Mucosa of stomach (tissue), 1 donor: ENCODE data around the gene RASL11B.

Experiments
- H3K27me3 ChIP-seq: one replicate; pipeline ENCODE4 v1.7.0; 2013; ENCODE audit warnings: mild to moderate bottlenecking, low read length; ENCODE audit not compliant: control insufficient read depth, insufficient read depth
- H3K36me3 ChIP-seq: one replicate; pipeline ENCODE4 v1.7.0; 2013; ENCODE audit warnings: low read length; ENCODE audit not compliant: control insufficient read depth, insufficient read depth
- H3K4me1 ChIP-seq: one replicate; pipeline ENCODE4 v1.7.0; 2013; ENCODE audit warnings: mild to moderate bottlenecking, low read length; ENCODE audit not compliant: control insufficient read depth, insufficient read depth
- H3K4me3 ChIP-seq: one replicate; pipeline ENCODE4 v1.7.0; 2013; ENCODE audit warnings: low read length
- H3K9ac ChIP-seq: one replicate; pipeline ENCODE4 v1.7.0; 2013; ENCODE audit warnings: mild to moderate bottlenecking, low read length, moderate library complexity
- H3K9me3 ChIP-seq: one replicate; pipeline ENCODE4 v1.7.0; 2013; ENCODE audit warnings: mild to moderate bottlenecking, low read length, moderate library complexity; ENCODE audit not compliant: control insufficient read depth
- donor health status: Pancreatic carcinoma.

The RASL11B gene

DNA sequence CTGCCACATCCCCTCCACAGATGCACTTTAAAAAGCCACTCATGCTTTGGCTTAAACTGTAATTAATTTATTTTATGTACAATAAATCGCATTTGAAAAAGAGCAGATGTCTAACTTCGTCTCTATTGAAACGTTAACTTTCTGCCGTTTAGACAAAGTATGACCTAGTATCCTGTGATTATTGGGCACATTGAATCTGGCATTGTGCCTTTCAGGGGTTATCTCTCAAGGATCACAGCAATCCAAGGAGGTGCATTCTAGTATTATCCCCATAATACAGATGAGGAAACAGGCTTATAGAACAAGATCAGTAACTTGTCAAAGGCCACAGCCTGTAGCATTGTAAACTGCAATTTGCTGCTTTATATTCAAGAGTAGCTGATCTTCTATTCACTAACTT is 4.6 kb downstream of the RASL11B start:
- no peaks in the 10 kb centered on the region for H3K36me3 ChIP-seq
- H3K4me1 ChIP-seq, result peaks cover 24% of the 10 kb centered on the region
- H3K27me3 ChIP-seq, result no peaks in the 10 kb centered on the region
- H3K4me3 ChIP-seq, result no peak overlapping the region
- H3K9me3 ChIP-seq, result no peaks in the 10 kb centered on the region
- H3K9ac ChIP-seq, result no peak overlapping the region

DNA sequence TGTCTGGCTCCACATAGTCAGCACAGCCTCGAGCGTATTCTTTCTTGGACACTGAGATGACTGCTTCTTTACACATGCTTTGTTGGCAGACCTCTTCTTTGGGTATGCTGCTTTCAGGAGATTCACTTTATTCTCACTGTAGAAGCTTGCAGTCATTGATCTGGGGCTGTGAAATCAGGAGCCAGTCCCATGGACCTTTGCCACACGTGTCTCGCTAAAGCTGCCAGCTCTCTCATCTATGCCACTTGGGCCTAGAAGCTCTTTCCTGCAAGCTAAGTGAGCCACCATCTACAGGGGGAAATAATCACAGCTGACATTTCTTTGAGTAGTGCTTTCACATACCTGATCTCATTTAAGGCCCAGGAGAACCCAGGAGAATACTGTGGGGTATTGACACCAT is 5.0 kb downstream of the RASL11B start:
- H3K9ac ChIP-seq, result no peak overlapping the region
- H3K4me1 ChIP-seq, result peaks cover 24% of the 10 kb centered on the region
- no peaks in the 10 kb centered on the region for H3K9me3 ChIP-seq
- H3K4me3 ChIP-seq, result no peak overlapping the region
- H3K27me3 ChIP-seq, result no peaks in the 10 kb centered on the region
- H3K36me3 ChIP-seq, result no peaks in the 10 kb centered on the region

DNA sequence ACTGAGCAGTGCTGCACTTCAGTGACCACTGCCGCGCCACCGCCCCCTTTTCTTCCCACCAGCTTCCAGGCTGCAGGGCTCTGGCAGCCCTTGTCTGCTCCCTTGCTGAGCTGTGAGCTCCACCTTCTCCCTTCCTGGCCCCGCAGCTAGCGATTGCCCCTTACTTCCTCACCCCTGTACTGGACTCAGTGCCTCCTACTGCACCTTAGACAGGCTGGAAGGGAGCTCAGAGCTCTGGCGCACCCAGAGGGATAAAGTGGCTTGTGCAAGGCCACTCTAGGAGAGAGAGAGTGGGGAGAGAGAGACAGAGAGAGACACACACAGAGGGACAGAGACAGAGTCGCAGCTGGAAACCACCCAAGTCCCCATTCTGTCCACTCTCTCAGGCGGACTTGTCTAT is 6.0 kb downstream of the RASL11B start:
- Histone ChIP-seq H3K4me1 (peaks cover 16% of the 10 kb centered on the region), H3K9me3 (no peaks in the 10 kb centered on the region), H3K27me3 (no peaks in the 10 kb centered on the region), H3K9ac (no peak overlapping the region), H3K4me3 (no peak overlapping the region), H3K36me3 (no peaks in the 10 kb centered on the region)

DNA sequence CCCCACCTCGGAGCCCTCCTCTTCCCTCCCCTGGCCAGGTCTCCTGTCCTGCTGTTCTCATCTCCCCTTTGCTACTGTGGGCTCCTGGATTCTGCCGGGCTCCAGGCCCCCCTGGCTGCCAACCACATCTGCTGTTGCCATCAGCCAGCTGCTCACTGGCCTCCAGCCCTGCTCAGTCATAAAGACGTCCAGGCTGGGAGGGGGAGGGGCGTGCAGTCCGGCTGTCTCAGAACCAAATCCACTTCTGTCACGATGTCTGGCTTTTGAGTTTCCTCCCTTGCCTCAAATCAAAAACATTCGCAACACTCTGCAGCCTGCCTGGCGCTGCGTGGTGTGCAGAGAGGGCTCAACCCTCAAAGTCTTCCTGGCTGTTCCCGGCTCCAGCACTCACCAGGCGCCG is 7.1 kb downstream of the RASL11B start:
- H3K4me3 ChIP-seq, result no peak overlapping the region
- H3K9ac ChIP-seq, result no peak overlapping the region
- H3K36me3 ChIP-seq, result no peaks in the 10 kb centered on the region

DNA sequence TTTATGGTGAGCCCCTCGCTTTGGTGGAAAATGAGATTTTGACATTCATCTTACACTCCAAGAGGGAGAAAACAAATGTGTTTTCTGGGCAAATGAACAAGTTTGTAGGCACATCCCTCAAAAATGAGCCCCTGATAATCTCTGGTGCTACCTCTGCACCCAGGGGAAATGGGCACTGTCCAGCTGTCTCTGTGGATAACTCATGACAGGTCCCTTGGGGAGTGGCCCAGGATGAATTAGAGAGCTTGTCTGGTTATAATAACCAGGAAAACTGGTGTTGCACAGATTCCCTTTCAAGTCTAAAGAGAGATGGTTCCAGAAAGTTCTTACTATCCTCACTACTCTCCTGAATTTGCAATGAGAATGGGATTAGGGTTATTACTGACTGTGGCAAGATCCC is 7.5 kb downstream of the RASL11B start:
- H3K9me3 ChIP-seq, result no peaks in the 10 kb centered on the region
- peaks cover 16% of the 10 kb centered on the region for H3K4me1 ChIP-seq
- H3K27me3 ChIP-seq, result no peaks in the 10 kb centered on the region
- no peak overlapping the region for H3K9ac ChIP-seq
- no peaks in the 10 kb centered on the region for H3K36me3 ChIP-seq
- H3K4me3 ChIP-seq, result no peak overlapping the region

More for the DNA sequence above, 7.1 kb downstream of the RASL11B start:
- Histone ChIP-seq H3K4me1 (peaks cover 16% of the 10 kb centered on the region), H3K9me3 (no peaks in the 10 kb centered on the region), H3K27me3 (no peaks in the 10 kb centered on the region)

DNA sequence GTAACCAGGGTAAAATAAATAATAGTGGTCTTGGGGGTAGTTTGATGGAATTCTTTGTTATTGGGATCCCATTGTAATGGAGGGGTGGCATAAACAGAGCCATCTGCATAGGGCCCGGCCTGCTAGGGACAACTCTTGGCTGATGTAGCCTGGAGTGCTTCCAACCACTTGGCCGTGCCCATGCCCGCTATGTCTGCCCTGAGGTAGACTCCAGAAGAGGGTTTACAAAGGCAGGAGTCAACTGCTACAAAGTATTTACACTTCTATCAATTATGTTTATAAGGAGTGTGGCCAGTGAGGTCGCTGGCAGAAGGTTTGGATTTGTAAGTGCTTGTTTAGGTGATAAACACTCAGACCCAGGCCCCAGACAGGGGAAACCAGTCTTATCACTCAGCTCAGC is 8.1 kb downstream of the RASL11B start:
- H3K36me3 ChIP-seq, result no peaks in the 10 kb centered on the region
- H3K27me3 ChIP-seq, result no peaks in the 10 kb centered on the region
- peaks cover 11% of the 10 kb centered on the region for H3K4me1 ChIP-seq
- no peak overlapping the region for H3K4me3 ChIP-seq
- no peak overlapping the region for H3K9ac ChIP-seq
- H3K9me3 ChIP-seq, result no peaks in the 10 kb centered on the region

DNA sequence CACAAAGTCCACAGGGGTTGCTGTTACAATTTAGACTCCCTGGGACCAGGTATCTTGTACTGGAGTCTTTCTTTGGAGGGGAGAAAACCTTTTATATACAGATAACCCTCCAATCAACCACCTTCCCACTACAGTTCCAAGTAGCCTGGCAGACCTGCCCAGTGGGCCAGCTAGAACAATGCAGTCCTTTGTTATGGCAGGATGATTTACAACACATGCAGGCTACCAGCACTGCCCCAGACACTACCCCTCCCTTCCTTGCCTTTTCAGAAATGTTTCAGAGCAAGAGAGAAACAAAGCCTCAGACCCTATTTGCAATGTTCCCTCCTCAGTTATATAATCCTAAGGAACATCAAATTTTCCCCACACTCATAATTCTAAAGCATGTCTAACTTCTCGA is 11.1 kb downstream of the RASL11B start:
- Histone ChIP-seq H3K4me1 (peaks cover 8% of the 10 kb centered on the region), H3K4me3 (no peak overlapping the region), H3K9me3 (no peaks in the 10 kb centered on the region), H3K27me3 (no peaks in the 10 kb centered on the region), H3K9ac (no peak overlapping the region), H3K36me3 (no peaks in the 10 kb centered on the region)

DNA sequence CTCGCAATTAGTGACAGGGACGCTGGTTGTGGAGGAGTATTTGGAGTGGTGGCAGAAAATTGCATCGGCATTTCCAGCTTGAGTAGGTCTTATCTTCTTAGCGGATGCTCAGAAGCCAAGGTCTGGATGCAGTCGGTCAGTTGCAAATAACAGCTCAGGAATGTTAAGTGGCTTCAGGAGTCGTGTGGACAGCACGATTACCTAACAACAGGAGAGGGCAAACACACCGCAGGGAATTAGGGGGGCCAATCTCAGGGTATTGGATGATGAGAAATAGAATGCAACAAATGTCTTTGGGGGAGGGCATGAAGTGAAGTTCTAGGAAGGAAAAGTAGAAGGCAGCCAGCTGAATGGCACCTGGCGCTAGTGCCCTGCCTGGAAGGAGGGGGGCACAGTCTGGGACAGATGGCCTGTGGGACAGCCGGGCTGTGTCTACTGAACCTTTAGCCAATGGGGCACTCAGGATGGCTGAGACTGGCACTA is 11.8 kb downstream of the RASL11B start:
- Histone ChIP-seq H3K36me3 (no peaks in the 10 kb centered on the region), H3K27me3 (no peaks in the 10 kb centered on the region), H3K4me1 (peaks cover 8% of the 10 kb centered on the region), H3K9me3 (no peaks in the 10 kb centered on the region), H3K4me3 (no peak overlapping the region), H3K9ac (no peak overlapping the region)

DNA sequence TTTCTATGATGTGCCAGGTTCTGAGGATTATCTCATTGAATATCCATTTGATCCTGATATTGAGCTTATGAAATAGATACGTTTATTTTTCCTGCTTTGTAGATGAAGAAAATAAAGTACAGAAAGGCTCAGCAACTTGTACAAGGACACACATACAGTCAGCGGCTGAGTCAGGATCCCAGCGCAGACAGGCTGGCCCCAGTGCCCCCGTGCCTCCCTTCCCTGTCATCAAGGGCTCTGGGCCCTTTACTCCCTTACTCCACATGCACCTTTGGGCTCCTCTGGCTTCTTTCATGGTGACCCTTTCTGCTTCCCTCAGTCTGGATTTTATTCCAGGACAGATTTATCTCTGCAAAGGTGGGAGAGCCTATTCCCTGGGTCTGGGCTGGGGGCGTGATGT is 12.8 kb downstream of the RASL11B start:
- no peaks in the 10 kb centered on the region for H3K9me3 ChIP-seq
- H3K9ac ChIP-seq, result no peak overlapping the region
- no peaks in the 10 kb centered on the region for H3K27me3 ChIP-seq
- H3K4me3 ChIP-seq, result no peak overlapping the region
- H3K36me3 ChIP-seq, result no peaks in the 10 kb centered on the region
- peaks cover 8% of the 10 kb centered on the region for H3K4me1 ChIP-seq

DNA sequence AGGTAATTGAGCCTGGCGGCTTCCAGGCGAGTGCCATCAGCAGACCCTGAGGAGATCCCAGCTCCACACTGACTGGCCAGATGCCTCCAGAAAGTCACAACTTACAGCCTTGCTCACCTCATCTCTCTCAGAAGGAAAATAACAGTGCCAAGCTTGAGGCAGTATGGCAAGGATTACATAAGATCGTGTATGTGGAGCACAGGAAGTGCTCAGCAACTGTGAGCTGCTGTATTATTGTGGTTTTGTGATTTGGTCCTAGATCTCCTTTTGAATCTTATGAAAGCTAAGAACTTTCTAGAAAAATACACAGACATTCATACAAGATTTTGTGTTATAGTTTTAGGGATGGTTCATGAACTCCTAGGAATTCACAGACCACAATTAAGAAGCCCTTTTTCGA is 14.0 kb downstream of the RASL11B start:
- no peaks in the 10 kb centered on the region for H3K36me3 ChIP-seq
- H3K4me3 ChIP-seq, result no peak overlapping the region
- H3K4me1 ChIP-seq, result peaks cover 8% of the 10 kb centered on the region
- H3K9me3 ChIP-seq, result no peaks in the 10 kb centered on the region
- no peaks in the 10 kb centered on the region for H3K27me3 ChIP-seq
- no peak overlapping the region for H3K9ac ChIP-seq

DNA sequence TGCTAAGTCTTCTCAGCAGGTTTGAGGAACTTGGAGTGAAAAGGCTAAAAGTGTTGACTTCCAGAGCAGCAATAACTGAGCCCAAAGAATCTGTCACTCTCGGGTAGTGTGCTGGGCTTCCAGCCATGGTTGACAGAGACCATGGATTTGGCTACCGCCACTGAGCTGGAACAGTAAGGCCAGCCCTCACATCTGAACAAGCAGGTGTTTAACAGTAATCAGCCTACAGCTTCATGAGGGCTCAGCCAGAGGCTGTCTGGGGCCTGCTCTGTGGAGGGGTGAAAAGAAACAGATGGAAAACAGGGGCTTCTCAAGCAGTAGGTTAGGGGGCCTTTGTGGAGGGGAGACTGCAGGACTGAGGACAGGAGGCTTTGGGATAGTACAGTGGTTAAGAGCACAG is 14.9 kb downstream of the RASL11B start:
- H3K9me3 ChIP-seq, result no peaks in the 10 kb centered on the region
- no peaks in the 10 kb centered on the region for H3K27me3 ChIP-seq
- peaks cover 8% of the 10 kb centered on the region for H3K4me1 ChIP-seq
- no peak overlapping the region for H3K4me3 ChIP-seq
- H3K36me3 ChIP-seq, result no peaks in the 10 kb centered on the region
- H3K9ac ChIP-seq, result no peak overlapping the region

DNA sequence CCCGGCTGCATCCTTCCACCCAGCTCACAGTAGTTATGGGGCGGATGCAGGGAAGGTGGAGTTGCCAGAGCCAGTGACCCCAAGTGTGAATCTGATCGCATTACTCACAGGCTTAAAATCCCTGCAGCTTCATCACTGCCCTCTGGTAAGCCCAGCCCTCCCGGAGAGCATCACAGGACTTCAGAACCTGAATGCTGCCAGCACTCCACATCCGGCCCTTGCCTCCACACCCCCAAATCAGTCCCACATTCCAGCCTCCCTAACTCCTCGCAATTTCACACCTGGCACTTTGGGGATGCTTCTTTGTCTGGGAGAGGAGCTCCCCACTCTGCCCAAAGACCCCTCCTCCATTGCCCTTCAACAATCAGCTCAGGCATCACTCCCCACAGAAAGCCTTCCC is 15.6 kb downstream of the RASL11B start:
- no peaks in the 10 kb centered on the region for H3K27me3 ChIP-seq
- no peaks in the 10 kb centered on the region for H3K9me3 ChIP-seq
- peaks cover 8% of the 10 kb centered on the region for H3K4me1 ChIP-seq
- no peak overlapping the region for H3K9ac ChIP-seq
- no peak overlapping the region for H3K4me3 ChIP-seq
- no peaks in the 10 kb centered on the region for H3K36me3 ChIP-seq

DNA sequence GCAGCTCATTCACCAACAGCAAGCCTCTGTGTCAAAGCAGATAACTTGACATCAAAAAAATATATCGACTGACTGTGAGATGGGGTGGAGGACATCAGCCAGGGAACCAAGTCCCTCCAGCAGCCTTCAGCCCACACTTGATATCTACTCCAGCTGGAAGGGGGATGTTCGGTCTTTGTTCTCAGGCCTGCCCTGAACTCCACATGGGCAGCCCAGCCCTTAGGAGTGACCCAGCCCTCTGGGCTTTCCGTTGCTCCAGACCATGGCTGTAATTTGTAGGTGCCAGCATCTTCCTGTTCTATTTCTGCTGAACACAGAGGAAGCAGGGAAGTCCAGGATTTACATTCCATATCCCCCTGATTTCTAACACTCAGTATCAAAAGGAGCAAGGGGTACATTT is 17.4 kb downstream of the RASL11B start:
- H3K36me3 ChIP-seq, result no peaks in the 10 kb centered on the region
- H3K9ac ChIP-seq, result no peak overlapping the region
- no peaks in the 10 kb centered on the region for H3K27me3 ChIP-seq
- no peak overlapping the region for H3K4me3 ChIP-seq
- H3K4me1 ChIP-seq, result no peaks in the 10 kb centered on the region
- H3K9me3 ChIP-seq, result no peaks in the 10 kb centered on the region
